G401 (cell line): ENCODE data around the gene RNF213. TPM values are rescaled to one million over a fixed set of nuclear protein-coding genes. Genes with fewer than 3 reads are reported as not detected.

Experiments used
- DNase-seq: peaks from one replicate; pipeline ENCODE4 v3.0.0-alpha.2; 2015; ENCODE audit warnings: low spot score
- in situ Hi-C: cut with HindIII; loops from 2 replicates; pipeline ENCODE4 v1.10.0; 2016; ENCODE audit warnings: low sequenced_read_pairs, mixed read lengths
- total RNA-seq: library from RNA; depleted of rRNA; stranded (reverse); fragments of >200 nt; shearing (Covaris generic); gene quantifications from 2 replicates; pipeline ENCODE4 v1.2.3, GENCODE V29; 2014

Gene RNF213
- total RNA-seq, 1 experiment from 2014 or later, result 15.2 TPM

DNA sequence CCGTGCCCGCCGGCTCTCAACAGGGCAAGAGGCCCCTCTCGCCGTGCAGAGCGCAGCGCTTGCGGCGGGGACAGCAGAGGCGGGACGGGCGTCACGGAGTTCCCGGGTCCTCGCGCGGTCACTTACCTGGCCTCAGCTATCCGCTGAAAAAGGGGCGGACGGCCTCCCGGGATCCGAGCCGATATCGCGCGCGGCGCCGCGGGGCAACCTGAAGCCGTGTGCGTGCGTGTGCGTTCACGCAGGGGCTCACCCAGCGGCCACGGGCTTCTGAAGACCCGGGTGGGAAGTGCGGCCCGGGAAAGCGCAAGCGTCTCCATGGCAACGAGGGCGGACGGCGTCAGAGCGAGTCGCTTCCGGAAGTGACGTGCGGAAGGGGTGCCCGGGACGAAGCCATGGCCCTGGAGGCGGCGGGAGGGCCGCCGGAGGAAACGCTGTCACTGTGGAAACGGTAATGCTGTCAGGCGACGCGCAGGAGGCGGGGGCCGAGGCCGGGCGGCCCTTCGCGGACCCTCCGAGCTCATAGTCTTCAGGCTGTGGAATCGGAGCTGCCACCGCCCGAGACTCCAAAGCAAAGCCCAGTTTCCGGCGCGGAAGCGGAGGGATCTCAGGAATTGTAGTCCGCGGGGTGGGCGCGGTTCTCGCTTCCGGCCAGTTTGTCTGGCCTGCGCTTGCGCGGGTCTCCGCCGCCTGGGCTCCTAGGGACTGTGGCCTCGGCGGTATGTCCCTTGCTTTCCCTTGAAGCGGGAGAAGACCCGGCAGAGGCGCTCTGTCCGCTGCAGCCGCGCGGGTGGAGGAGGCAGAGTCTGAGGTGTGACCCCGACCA, 154.4 kb downstream of the RNF213 start, which contains the start of gene ENDOV:
Gene ENDOV (plus strand): TSS at position 365 of the 823 bp plus-strand sequence. CDS start 28 bp downstream, at position 393.
- in situ Hi-C loops, result no loop called here
- peak; percentile 92 for DNase-seq

DNA sequence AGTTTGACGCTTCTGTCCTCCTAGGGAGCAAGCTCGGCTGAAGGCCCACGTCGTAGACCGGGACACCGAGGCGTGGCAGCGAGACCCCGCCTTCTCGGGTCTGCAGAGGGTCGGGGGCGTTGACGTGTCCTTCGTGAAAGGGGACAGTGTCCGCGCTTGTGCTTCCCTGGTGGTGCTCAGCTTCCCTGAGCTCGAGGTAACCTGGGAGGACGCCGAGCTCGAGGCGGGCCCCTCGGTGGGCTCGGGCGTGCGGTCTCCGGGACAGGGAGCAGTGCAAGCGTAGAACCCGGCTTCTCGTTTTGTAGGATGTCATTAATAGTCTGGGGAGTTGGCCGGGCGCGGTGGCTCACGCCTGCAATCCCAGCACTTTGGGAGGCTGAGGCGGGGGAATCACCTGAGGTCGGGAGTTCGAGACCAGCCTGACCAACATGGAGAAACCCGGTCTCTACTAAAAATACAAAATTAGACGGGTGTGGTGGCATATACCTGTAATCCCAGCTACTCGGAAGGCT, 155.0 kb downstream of the RNF213 start:
- no peak for DNase-seq
- in situ Hi-C loops, result no loop called here

DNA sequence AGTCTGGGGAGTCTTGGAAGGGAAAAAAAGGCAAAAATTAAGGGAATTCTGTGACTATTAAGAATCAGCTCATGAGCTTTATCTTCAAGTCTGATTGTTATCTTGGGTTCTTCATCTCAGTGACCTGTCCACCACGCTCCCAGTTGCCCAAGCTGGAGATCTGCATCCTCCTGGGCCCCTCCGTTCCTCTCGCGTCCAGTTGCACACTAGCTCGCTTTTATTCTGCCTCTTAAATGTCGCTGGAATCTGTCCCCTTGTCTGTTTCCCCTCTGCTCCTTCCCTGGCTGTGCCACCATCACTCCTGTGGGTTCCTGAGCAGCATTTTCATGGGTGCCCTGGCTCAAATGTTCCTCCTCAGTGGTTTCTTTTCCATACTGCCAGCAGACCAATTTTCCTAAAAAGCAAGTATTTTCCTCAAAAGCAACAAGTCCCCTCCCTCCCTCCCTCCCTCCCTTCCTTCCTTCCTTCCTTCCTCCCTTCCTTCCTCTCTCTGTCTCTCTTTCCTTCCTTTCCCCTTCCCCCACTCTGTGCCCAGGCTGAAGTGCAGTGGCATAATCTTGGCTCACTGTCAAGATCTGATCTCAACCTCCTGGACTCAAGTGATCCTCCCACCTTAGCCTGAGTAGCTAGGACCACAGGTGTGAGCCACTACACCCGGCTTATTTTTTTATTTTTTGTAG, 155.7 kb downstream of the RNF213 start:
- DNase-seq, result no peak
- in situ Hi-C loops, result no loop called here

DNA sequence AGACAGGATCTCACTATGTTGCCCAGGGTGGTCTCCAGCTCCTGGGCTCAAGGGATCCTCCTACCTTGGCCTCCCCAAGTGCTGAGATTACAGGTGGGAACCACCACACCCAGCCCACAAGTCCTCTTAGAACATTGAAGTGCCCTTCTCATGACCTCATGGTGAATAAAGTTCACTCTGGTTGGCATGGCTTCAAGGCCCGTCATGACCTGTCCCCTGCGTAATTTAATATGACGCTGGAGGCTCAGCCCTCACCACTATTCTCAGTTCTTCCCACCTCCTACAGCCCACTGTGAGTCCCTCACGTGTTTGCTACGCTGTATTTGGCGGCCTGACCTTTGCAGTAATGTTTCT, 156.3 kb downstream of the RNF213 start:
- no peak for DNase-seq

DNA sequence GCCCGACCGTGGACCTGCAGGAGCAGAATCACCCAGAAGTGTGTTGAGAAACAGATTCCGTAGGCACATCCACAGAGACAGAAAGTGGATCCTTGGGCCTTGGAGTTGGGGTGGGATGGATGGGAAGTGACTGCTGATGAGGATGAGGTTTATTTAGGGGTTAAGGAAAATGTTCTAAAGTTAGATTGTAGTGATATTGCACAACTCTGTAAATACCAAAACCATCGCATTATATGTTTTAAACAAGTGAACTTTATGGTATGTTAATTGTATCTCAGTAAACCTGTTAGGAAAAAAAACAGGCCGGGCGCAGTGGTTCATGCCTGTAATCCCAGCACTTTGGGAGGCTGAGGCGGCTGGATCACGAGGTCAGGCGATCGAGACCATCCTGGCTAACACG, 157.9 kb downstream of the RNF213 start:
- in situ Hi-C loops, result no loop called here
- no peak for DNase-seq

More for the DNA sequence above, 156.3 kb downstream of the RNF213 start:
- in situ Hi-C loops, result no loop called here

DNA sequence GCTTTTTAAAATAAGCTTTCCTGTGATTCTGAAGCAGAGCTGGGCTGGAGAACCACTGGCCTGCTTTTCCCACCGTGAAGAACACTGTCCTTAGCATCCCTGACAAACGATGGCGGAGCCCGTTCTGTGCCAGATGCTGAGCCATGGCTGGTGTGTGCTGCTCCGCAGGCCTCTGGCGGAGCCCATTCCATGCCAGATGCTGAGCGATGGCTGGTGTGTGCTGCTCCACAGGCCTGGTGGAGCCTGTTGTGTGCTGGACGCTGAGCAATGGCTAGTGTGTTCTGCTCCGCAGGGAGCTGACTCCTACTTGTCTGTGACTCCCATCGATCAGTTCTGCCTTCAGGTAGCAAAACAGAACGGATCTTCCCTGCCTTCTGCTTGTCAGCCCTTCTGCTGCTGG, 158.6 kb downstream of the RNF213 start:
- no peak for DNase-seq
- in situ Hi-C loops, result no loop called here

DNA sequence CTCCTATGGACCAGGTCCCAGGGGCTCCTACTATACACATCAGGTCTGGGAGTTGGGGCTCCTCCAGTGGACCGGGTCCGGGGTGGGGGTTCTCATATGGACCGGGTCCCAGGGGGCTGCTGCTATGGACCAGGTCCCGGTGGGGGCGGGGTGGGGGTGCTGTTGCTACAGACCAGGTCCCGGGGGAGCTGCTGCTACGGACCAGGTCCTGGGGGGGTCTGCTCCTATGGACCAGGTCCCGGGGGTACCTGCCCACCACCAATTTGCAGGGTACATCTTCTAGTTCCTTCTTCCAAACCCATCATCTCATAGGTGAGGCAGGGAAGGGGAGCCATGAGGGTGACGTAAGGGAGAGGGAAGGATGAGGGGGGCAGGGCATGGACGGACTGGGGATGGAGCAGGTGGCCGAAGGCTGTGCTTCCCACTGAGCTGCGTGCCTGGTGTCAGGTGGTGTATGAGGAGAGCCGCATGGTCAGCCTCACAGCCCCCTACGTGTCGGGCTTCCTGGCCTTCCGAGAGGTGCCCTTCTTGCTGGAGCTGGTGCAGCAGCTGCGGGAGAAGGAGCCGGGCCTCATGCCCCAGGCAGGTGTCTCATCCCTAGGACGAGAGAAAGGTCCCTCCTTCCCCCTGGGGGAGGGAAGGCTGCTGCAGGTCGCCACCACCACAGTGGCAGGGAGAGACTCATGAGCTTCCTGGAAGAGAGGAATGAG, 160.9 kb downstream of the RNF213 start:
- in situ Hi-C loops, result no loop called here
- no peak for DNase-seq

DNA sequence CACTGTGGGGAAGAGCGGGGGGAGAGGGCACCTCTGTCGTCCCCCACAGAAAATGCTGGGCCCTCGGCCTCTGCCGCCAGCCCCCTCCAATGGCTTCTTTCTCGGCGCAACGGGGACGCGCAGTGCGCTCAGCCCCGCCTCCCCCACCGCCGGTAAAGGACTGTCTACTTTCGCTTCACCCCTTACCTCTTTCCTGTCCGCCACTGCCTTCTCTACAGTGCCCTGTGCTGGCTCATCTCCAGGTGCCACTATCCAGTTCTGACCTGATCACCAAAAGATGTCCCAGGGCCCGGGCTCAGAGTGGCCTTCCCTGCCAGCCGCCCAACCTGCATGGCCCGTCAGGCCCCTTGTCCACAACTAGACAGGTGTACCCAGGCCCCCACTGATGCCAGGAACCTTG, 161.6 kb downstream of the RNF213 start:
- no peak for DNase-seq
- in situ Hi-C loops, result no loop called here

DNA sequence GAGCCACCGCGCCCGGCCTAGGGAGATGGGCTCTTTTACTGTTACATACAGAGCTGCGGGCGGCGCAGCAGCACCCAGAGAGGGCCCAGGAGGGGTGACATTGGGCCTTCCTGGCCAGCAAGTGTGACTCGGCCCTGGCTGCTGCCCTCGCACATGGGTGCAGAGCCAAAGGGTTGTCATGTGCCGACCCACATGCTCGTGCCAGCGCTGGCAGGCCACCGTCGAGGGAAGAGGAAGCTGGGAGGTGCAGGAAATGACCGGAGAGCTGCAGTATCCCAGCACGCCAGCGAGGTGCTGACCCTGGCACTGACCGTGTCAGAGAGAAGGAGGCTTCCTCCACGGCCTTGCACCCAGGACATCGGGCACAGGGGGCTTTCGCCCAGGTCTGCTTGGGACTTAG, 162.3 kb downstream of the RNF213 start:
- DNase-seq, result no peak
- in situ Hi-C loops, result no loop called here

DNA sequence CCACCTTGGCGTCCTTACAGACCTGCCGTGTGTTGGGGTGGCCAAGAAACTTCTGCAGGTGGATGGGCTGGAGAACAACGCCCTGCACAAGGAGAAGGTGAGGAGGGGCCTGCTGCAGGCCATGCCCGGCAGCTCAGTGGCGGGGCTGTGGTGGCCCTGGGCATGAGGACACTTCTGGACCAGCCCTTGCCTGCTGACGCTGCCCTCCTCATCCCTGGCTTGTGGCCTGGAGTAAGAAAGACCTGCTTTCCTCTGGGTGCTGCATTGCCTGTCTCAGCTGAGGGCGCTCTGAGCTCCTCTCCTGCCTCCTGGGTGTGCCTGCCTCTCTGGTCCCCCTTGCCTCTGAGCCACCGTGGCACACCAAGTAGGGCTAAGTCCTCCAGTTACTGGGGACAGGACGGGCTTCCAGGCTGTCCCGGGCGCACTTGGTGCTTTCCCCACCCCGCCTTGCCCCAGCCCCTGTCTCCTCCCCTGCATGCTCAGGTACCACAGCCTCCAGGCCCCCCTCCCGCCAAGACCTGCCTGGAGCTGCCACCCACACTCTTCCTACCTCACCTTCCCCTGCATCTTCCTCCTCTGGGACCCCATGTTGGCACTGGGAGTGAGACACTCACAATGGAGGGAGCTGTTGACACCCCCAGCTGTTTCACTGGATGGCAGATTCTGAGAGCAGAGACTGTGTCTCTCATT, 163.0 kb downstream of the RNF213 start:
- in situ Hi-C loops, result no loop called here
- no peak for DNase-seq

DNA sequence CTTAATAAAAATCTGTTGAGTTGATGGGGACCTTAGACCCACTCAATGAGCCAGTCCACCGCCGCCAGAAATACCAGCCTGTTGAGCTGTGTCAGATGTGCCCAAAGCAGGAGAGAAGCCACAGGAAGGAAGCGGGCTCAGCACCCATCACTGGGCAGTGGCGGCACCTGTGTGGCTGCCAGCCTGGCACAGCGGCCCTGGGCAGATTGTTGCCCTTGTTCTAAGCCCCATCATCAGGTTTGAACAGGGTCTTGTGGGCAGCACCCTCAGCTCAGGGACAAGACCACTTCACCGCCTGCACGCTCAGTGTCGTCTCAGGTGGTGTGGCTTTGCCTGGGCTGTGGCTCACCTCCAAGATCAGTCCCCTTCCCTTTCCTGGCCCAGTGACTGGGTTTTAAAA, 163.6 kb downstream of the RNF213 start:
- in situ Hi-C loops, result no loop called here

DNA sequence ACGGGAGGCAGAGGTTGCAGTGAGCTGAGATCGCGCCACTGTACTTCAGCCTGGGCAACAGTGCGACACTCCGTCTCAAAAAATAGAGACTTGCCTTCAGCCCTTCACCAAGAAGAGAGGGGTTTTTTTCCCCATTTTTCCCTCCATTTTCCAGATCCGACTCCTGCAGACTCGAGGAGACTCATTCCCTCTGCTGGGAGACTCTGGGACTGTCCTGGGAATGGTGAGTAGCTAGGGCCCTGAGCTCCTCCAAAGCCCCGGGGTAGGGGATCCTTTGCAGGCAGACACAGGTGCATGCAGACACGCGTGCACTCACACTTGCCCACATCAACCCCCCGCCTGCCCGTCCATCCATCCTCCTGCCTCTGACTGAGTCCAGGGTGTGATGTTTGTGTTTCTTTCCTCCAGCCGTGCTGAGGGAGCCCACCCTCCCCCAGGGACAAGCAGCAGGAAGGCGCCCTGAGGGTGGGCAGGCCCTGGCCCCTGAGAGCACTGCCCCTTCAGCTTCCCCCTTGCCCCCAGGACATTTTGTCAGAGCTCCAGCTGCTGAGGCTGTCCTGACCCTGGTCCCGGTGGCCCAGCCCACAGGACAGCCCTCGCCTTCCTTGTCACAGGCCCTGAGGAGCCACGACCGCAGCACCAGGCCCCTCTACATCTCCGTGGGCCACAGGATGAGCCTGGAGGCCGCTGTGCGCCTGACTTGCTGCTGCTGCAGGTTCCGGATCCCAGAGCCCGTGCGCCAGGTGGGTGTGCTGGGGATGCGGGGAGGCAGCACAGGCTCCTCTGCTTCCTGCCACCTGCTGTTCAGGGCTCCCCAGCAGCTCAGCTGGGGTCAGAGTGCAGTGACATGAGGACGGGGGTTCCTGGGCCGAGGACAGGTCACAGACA, 164.5 kb downstream of the RNF213 start:
- in situ Hi-C loops, result no loop called here
- DNase-seq, result no peak

More for the DNA sequence above, 163.6 kb downstream of the RNF213 start:
- no peak for DNase-seq

DNA sequence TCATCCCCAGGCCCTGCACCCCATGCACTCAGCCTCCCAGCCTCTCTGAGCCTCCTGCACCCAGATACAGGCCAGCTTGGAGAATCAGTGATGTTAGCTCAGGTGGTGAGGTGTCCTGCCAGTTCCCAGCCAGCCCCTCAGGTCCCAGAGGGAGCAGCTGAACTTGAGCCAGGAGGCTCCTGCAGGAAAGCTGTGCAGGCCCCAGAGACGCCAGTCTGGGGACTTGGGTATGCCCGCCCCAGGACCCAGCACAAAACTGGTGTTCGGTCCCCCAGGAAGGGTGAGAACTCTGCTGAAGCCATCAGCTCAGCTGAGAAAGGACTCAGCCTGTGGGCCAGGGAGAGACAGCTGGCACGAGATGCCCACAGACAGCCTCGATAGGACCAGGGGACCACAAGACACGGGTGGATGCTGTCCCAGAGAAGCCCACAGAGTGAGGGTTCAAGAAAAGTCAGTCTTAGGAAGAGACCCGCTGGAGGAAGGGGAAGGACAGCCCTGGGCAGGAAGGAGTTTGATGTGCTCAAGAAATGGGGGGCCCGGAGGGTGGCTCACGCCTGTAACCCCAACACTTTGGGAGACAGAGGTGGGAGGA, 165.3 kb downstream of the RNF213 start:
- no peak for DNase-seq
- in situ Hi-C loops, result no loop called here

DNA sequence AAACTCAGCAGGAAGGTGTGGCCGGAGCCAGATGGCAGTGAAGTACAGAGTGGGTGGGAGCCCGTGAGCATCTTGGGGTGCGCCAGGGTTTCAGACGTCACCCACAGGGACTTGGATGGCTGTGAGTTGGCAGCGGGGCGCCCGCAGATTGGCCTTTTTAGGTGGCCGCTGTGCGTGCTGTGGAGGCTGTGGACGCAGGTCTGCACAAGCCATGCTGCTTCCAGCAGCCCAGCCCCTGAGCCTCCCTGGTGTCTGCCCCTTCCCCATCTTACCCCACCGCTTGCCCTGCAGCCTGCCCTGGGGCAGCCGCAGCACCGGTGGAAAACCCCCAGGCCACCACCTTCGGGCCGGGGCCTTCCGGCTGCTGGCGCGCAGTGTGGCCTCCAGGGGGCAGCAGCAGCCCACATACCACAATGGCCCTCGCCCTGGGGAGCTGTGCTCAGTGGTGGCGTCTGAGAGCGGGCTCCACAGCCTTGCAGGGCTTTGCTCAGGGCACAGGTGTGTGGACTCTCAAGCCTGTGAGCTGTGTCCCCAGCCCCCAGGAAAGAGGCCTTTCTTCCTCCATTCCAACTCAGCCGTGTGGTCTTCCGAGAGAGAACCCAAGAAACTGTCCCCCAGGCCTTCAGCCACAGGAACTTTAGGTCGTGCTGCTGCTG, 166.1 kb downstream of the RNF213 start:
- peak; percentile 88 for DNase-seq
- in situ Hi-C loops, result no loop called here

DNA sequence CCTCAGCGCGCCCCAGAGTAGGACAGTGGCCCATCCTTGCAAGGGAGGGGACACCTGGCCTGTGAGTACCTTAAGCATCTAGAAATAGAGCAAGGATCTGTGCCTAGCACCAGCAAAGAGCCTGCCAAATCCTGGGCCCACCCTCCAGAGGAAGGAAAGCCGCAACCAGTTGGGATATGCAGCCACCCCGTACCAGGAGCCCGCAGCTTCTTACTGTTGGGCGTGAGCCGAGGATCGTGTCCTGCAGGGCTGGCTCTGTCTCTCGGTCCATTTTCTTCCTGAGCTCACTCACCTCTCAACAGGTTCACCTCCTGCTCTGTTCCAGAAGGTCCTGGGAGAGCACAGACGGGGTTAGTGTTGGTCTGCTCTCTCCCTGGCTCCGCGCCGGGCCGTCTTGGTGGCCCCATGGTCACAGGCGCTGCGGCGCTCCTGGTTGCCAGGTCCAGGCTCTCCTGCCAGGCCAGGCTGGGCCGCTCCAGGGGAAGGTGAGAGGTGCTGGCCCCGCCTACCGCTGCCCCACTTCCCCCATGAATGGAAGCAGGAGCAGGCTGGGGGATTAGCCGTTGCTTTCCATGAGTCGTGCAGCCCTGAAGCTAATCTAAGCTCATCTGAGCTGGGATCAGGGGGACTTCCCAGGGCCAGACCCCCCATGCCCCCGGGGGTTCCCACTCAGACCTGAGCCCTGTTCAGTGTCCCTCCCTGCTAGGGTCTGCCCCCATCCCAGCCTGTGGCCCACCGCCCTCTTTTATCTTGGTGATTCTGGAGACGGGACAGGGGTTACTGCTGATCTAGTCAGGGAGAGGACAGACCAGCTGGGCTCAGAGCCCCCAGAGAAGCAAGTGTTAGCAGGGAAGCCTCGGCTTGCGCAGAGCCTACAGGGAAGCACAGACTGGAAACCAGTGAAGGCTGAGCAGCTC, 167.0 kb downstream of the RNF213 start:
- peak; percentile 84 for DNase-seq
- in situ Hi-C loops, result no loop called here

DNA sequence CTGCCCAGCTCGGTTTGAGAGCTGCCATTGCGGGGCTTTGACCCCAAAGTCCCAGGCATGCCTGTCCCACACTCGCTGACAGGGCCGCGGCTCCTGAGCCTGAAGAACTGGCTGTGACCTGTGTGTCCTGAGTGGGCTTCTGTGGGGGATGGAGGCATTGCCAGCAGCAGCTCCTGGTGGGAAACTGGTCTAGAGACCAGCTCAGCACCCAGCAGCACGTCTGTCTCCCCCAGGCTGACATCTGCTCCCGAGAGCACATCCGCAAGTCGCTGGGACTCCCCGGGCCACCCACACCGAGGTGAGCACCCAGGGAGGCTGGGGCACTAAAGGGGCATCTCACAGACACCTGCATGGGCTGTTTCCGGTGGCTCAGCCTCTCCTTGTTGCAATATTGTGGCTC, 167.7 kb downstream of the RNF213 start:
- in situ Hi-C loops, result no loop called here
- no peak for DNase-seq

DNA sequence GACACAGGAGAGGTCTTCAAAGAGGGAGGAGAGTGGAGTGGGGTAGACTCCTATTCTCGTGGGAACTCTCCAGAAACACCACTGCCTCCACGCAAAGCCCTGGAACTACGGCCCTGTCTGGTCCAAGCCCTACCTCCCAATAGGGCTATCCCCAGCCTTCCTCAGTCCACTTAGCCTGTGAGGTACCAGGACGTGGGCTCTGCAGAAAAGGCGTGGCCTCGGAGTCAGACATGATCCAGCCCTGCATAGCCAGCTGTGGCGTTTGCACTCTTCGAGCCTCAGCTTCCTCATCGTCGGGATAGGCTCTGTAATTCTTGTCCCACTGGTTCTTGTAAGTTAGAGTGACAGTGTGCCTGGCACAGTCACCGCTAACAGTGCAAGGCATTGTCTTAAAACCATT, 168.1 kb downstream of the RNF213 start:
- in situ Hi-C loops, result no loop called here
- no peak for DNase-seq
